Measurements from ENCODE around the gene TMEM254. TPM values are rescaled to one million over a fixed set of nuclear protein-coding genes. Genes with fewer than 3 reads are reported as not detected.

Gene TMEM254
- total RNA-seq, 1 donor from 2014 or later, result 10.3 TPM

DNA sequence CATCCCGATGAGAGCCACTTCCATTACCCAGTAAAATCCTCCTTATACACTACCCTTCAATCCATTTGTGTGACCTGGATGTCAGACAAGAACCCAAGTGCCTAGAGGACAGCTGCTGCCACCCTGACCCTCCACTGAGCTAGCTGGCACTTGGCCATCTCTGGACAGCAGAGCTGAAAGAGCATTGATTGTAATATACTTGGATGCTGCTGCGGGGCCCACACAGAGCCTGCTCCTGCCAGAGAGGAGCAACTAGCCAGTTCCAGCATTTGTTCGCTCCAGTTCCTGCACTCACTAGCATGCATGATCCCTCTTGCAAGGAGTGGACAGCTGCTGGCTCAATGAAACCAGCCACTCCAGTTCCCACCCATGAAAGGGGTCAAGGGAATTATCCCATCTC is 8.4 kb upstream of the TMEM254 start:
- no peaks in the 10 kb centered on the region for H3K4me1 ChIP-seq
- H3K27ac ChIP-seq, result no peak overlapping the region
- no peaks in the 10 kb centered on the region for H3K36me3 ChIP-seq
- H3K4me3 ChIP-seq, result no peak overlapping the region
- H3K9me3 ChIP-seq, result no peaks in the 10 kb centered on the region
- intact Hi-C loops (cut with DNase I), result no loop called here
- H3K27me3 ChIP-seq, result no peaks in the 10 kb centered on the region
- TF ChIP-seq POLR2AphosphoS5 (IDR thresholded peaks at IDR 0.05; ENCODE audit: insufficient read depth in 1 of 2, low read depth in 1 of 2) (no peak), POLR2A (IDR thresholded peaks at IDR 0.05) (no peak)
- TF ChIP-seq, protein P1, sequence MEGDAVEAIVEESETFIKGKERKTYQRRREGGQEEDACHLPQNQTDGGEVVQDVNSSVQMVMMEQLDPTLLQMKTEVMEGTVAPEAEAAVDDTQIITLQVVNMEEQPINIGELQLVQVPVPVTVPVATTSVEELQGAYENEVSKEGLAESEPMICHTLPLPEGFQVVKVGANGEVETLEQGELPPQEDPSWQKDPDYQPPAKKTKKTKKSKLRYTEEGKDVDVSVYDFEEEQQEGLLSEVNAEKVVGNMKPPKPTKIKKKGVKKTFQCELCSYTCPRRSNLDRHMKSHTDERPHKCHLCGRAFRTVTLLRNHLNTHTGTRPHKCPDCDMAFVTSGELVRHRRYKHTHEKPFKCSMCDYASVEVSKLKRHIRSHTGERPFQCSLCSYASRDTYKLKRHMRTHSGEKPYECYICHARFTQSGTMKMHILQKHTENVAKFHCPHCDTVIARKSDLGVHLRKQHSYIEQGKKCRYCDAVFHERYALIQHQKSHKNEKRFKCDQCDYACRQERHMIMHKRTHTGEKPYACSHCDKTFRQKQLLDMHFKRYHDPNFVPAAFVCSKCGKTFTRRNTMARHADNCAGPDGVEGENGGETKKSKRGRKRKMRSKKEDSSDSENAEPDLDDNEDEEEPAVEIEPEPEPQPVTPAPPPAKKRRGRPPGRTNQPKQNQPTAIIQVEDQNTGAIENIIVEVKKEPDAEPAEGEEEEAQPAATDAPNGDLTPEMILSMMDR (IDR thresholded peaks at IDR 0.05), result no peak
- no peak for DNase-seq (ENCODE audit: extremely low spot score in 2 of 2)

DNA sequence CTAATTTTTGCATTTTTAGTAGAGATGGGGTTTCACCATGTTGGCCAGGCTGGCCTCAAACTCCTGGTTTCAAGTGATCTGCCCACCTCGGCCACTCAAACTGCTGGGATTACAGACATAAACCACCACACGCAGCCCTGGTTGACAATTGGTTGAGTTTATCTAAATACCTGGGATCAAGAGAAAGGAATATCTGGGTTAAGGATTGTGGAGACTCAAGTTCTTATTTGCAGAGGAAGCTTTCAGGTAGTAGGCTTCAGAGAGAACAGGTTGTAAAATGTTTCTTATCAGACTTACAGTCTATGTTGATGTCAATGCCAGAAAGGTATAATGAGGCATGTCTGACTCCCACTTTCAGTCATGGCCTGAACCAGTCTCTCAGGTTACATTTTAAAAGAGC is 5.9 kb upstream of the TMEM254 start:
- no peak overlapping the region for H3K4me3 ChIP-seq
- DNase-seq (ENCODE audit: extremely low spot score in 2 of 2), result no peak
- TF ChIP-seq POLR2A (IDR thresholded peaks at IDR 0.05) (no peak), POLR2AphosphoS5 (IDR thresholded peaks at IDR 0.05; ENCODE audit: insufficient read depth in 1 of 2, low read depth in 1 of 2) (no peak)
- TF ChIP-seq, protein P1 (IDR thresholded peaks at IDR 0.05), result no peak
- no peaks in the 10 kb centered on the region for H3K27me3 ChIP-seq
- H3K27ac ChIP-seq, result no peak overlapping the region
- intact Hi-C loops (cut with DNase I), result no loop called here
- H3K36me3 ChIP-seq, result no peaks in the 10 kb centered on the region
- H3K4me1 ChIP-seq, result peaks cover 3% of the 10 kb centered on the region
- H3K9me3 ChIP-seq, result no peaks in the 10 kb centered on the region

DNA sequence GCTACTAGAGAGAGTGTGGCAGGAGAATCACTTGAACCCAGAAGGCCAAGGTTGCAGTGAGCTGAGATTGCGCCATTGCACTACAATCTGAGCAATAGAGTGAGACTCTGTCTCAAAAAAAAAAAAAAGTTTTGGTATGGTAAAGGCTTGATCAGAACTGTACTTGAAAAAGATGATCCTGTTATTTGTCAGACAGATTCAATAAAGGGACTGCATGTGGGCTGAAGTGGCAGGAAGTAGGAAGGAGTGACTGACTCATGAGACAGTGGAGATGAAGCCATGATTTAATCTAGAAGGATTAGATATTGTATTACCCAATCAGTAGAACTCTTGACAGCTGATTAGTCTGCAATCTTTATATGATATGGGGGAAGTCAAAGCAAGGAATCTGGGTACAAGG is 2.7 kb upstream of the TMEM254 start:
- intact Hi-C loops (cut with DNase I), result no loop called here
- H3K27ac ChIP-seq, result no peak overlapping the region

DNA sequence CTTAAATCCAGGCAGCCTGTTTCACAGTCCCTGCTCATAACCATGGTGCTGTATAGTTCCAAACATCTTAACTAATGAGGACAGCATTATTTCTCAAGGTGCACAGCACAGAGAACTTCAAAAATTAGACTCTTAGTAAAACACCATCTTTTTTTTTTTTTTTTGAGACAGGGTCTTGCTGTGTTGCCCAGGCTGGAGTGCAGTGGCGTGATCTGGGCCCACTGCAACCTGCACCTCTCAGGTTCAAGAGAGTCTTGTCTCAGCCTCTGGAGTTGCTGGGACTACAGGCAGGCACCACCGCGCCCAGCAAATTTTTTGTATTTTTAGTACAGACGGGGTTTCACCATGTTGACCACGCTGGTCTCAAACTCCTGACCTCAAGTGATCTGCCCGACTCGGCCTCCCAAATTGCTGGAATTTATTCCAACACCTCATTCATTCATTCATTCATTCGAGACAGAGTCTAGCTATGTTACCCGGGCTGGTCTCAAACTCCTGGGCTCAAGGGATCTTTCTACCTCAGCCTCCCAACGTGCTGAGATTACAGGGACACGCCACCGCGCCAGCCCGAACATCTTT is 507 bp upstream of the TMEM254 start:
- intact Hi-C loops (cut with DNase I), result no loop called here

More for the DNA sequence above, 2.7 kb upstream of the TMEM254 start:
- TF ChIP-seq, protein P1 (IDR thresholded peaks at IDR 0.05), result no peak
- TF ChIP-seq POLR2A (IDR thresholded peaks at IDR 0.05) (no peak), POLR2AphosphoS5 (IDR thresholded peaks at IDR 0.05; ENCODE audit: insufficient read depth in 1 of 2, low read depth in 1 of 2) (peak in 1 of 2 donors; percentile 57)
- Histone ChIP-seq H3K4me3 (no peak overlapping the region), H3K4me1 (peaks cover 19% of the 10 kb centered on the region), H3K27me3 (no peaks in the 10 kb centered on the region), H3K9me3 (no peaks in the 10 kb centered on the region), H3K36me3 (no peaks in the 10 kb centered on the region)
- no peak for DNase-seq (ENCODE audit: extremely low spot score in 2 of 2)

DNA sequence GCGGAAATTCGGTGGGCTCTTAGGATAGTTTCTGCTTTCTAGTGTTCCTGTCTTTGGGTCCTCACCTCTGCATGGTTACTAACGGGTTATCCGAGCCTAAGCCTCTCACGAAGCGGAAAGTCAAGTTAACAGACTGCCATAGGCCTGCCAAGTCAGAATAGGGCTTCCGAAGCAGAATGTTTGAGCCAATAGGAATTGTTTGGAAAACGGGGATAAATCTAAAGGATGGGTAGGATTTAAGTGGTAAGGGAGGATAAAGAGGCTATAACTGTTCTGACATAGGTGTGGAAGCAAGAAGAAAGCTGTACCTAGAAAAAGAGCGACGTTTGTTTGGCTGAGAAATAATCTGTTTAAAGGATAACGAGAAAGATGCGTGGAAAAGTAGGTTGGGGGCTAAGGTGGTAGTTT is 851 bp downstream of the TMEM254 start:
- H3K4me1 ChIP-seq, result peaks cover 19% of the 10 kb centered on the region
- TF ChIP-seq POLR2AphosphoS5 (IDR thresholded peaks at IDR 0.05; ENCODE audit: insufficient read depth in 1 of 2, low read depth in 1 of 2) (no peak), POLR2A (IDR thresholded peaks at IDR 0.05) (no peak)
- TF ChIP-seq, protein P1 (IDR thresholded peaks at IDR 0.05), result no peak
- no peaks in the 10 kb centered on the region for H3K9me3 ChIP-seq
- H3K4me3 ChIP-seq, result peak overlapping the region; percentile 59 to 78
- DNase-seq (ENCODE audit: extremely low spot score in 2 of 2), result no peak
- no peaks in the 10 kb centered on the region for H3K27me3 ChIP-seq
- no peaks in the 10 kb centered on the region for H3K36me3 ChIP-seq
- intact Hi-C loops (cut with DNase I), result no loop called here
- H3K27ac ChIP-seq, result peak overlapping the region; percentile 94

More for the DNA sequence above, 507 bp upstream of the TMEM254 start:
- TF ChIP-seq POLR2AphosphoS5 (IDR thresholded peaks at IDR 0.05; ENCODE audit: insufficient read depth in 1 of 2, low read depth in 1 of 2) (no peak), POLR2A (IDR thresholded peaks at IDR 0.05) (no peak)
- TF ChIP-seq, protein P1 (IDR thresholded peaks at IDR 0.05), result no peak
- H3K27me3 ChIP-seq, result no peaks in the 10 kb centered on the region
- DNase-seq (ENCODE audit: extremely low spot score in 2 of 2), result no peak
- peak overlapping the region; percentile 94 for H3K27ac ChIP-seq
- peaks cover 19% of the 10 kb centered on the region for H3K4me1 ChIP-seq
- peak overlapping the region; percentile 59 to 78 for H3K4me3 ChIP-seq
- no peaks in the 10 kb centered on the region for H3K9me3 ChIP-seq
- H3K36me3 ChIP-seq, result no peaks in the 10 kb centered on the region
